H1 (cell line): Measurements from ENCODE around the gene AVPR1A. TPM values are rescaled to one million over a fixed set of nuclear protein-coding genes. Genes with fewer than 3 reads are reported as not detected.

Source experiments
- CTCF ChIA-PET: fragments of 300-600 bp; sonication (Branson Sonifier 250); formaldehyde crosslinking; loops from one replicate; lab custom pipeline; 2021; ENCODE audit not compliant: partially characterized antibody; lab: Charles Lee
- POLR2A ChIA-PET: fragments of 300-600 bp; sonication (Branson Sonifier 250); formaldehyde crosslinking; loops from one replicate; lab custom pipeline; 2021; ENCODE audit warnings: inconsistent platforms; ENCODE audit not compliant: partially characterized antibody; lab: Charles Lee
- DNase-seq, 2 experiments: peaks; one replicate each; pipeline versions ENCODE4 v3.0.0 to v3.0.0-alpha.2; 2010 to 2022; ENCODE audit warnings: low spot score in 2 of 2, low read depth in 1 of 2, mixed read lengths in 1 of 2
- FAIRE-seq: peaks from 2 replicates; lab custom pipeline; 2011; peaks lifted over from hg19 to GRCh38; lab: Jason Lieb, UNC
- H2AFZ ChIP-seq: 2 replicates; pipeline ENCODE4 v1.8.1; 2012; ENCODE audit warnings: low read length, inconsistent platforms
- H2AK5ac ChIP-seq: 2 replicates; pipeline ENCODE4 v1.6.1; 2013; ENCODE audit warnings: low read depth, low read length
- H2BK120ac ChIP-seq: replicated peaks from 2 replicates; pipeline ENCODE3; 2013; ENCODE audit warnings: low read depth, low read length, inconsistent platforms
- H2BK12ac ChIP-seq: 2 replicates; pipeline ENCODE4 v1.6.1; 2013; ENCODE audit warnings: low read depth, low read length
- H2BK15ac ChIP-seq: 2 replicates; pipeline ENCODE4 v1.6.1; 2013; ENCODE audit warnings: low read length
- H2BK20ac ChIP-seq: 2 replicates; pipeline ENCODE4 v1.6.1; 2013; ENCODE audit warnings: low read length
- H2BK5ac ChIP-seq: 2 replicates; pipeline ENCODE4 v1.6.1; 2013; ENCODE audit warnings: low read depth, low read length
- H3K14ac ChIP-seq: 2 replicates; pipeline ENCODE4 v1.6.1; 2013; ENCODE audit warnings: inconsistent platforms; ENCODE audit not compliant: insufficient read length
- H3K18ac ChIP-seq: 2 replicates; pipeline ENCODE4 v1.6.1; 2013; ENCODE audit warnings: low read length; ENCODE audit errors: extremely low read depth
- H3K23ac ChIP-seq: 2 replicates; pipeline ENCODE4 v1.6.1; 2013; ENCODE audit warnings: inconsistent platforms; ENCODE audit not compliant: insufficient read length
- H3K23me2 ChIP-seq: 2 replicates; pipeline ENCODE4 v1.6.1; 2013; ENCODE audit warnings: low read depth, low read length
- H3K27ac ChIP-seq: 2 replicates; pipeline ENCODE4 v1.6.1; 2011; ENCODE audit warnings: low read depth, low read length, inconsistent platforms
- H3K27me3 ChIP-seq, 4 experiments: replicated peaks in 1 of 4; 1 replicate in 1 of 4; 2 replicates in 3 of 4; pipeline versions ENCODE4 v1.6.1 to v1.8.1; 2011 to 2013; ENCODE audit warnings: low read length in 3 of 4, mild to moderate bottlenecking in 3 of 4, inconsistent platforms in 2 of 4, mixed read lengths in 2 of 4, moderate library complexity in 1 of 4; ENCODE audit not compliant: control insufficient read depth in 3 of 4, insufficient read depth in 3 of 4; ENCODE audit errors: extremely low read depth in 1 of 4
- H3K36me3 ChIP-seq, 4 experiments: 2 replicates each; pipeline versions ENCODE4 v1.6.1 to v1.8.1; 2011 to 2013; ENCODE audit warnings: mild to moderate bottlenecking in 4 of 4, low read length in 3 of 4, moderate library complexity in 2 of 4, control low read depth in 1 of 4, inconsistent platforms in 1 of 4; ENCODE audit not compliant: insufficient read depth in 4 of 4, control insufficient read depth in 2 of 4
- H3K4ac ChIP-seq: replicated peaks from 2 replicates; pipeline ENCODE3; 2013; ENCODE audit warnings: low read length, low read depth, mixed read lengths, inconsistent platforms; ENCODE audit not compliant: insufficient read length
- H3K4me1 ChIP-seq, 4 experiments: replicated peaks in 1 of 4; 1 replicate in 1 of 4; 2 replicates in 3 of 4; pipeline versions ENCODE4 v1.6.1 to v1.8.1; 2011 to 2013; ENCODE audit warnings: low read length in 3 of 4, inconsistent platforms in 2 of 4, mixed read lengths in 1 of 4; ENCODE audit not compliant: insufficient read depth in 4 of 4, control insufficient read depth in 3 of 4
- H3K4me2 ChIP-seq, 2 experiments: 2 replicates each; pipeline versions ENCODE4 v1.6.1 to v1.8.1; 2011 to 2013; ENCODE audit warnings: low read depth in 2 of 2, low read length in 2 of 2, control low read depth in 1 of 2, inconsistent platforms in 1 of 2, mild to moderate bottlenecking in 1 of 2; ENCODE audit not compliant: insufficient read depth in 1 of 2
- H3K4me3 ChIP-seq, 4 experiments: fragments of 200-600, 300-600 bp in 1 of 4; sonication (generic), shearing (Covaris generic), sonication (Bioruptor Twin) in 1 of 4; 2 replicates each; pipeline versions ENCODE4 v1.5.1 to v1.8.1; 2011 to 2016; ENCODE audit warnings: low read length in 4 of 4, low read depth in 3 of 4, control low read depth in 2 of 4, inconsistent platforms in 2 of 4, mild to moderate bottlenecking in 2 of 4, mixed read lengths in 1 of 4, moderate library complexity in 1 of 4; ENCODE audit not compliant: insufficient read depth in 2 of 4; ENCODE audit errors: extremely low read depth in 1 of 4
- H3K56ac ChIP-seq: replicated peaks from 2 replicates; pipeline ENCODE3; 2013; ENCODE audit warnings: low read depth, mild to moderate bottlenecking, mixed read lengths, low read length, inconsistent platforms; ENCODE audit not compliant: insufficient read length
- H3K79me1 ChIP-seq: 2 replicates; pipeline ENCODE4 v1.6.1; 2013; ENCODE audit warnings: low read depth, low read length, control low read depth
- H3K79me2 ChIP-seq, 2 experiments: 2 replicates each; pipeline versions ENCODE4 v1.6.1 to v1.8.1; 2012 to 2013; ENCODE audit warnings: low read length in 2 of 2, mild to moderate bottlenecking in 2 of 2, inconsistent platforms in 1 of 2; ENCODE audit not compliant: insufficient read depth in 2 of 2, control insufficient read depth in 1 of 2
- H3K9ac ChIP-seq, 4 experiments: replicated peaks in 1 of 4; 1 replicate in 1 of 4; 2 replicates in 3 of 4; pipeline versions ENCODE4 v1.6.1 to v1.8.1; 2011 to 2013; ENCODE audit warnings: low read depth in 3 of 4, low read length in 3 of 4, control low read depth in 2 of 4, mild to moderate bottlenecking in 2 of 4, moderate library complexity in 2 of 4, inconsistent platforms in 1 of 4; ENCODE audit errors: extremely low read depth in 1 of 4
- H3K9me3 ChIP-seq, 2 experiments: 2 replicates each; pipeline versions ENCODE4 v1.6.1 to v1.8.1; 2012 to 2013; ENCODE audit warnings: mild to moderate bottlenecking in 2 of 2, moderate library complexity in 2 of 2, control low read depth in 1 of 2, inconsistent platforms in 1 of 2, low read depth in 1 of 2, low read length in 1 of 2, mixed read lengths in 1 of 2; ENCODE audit not compliant: insufficient read depth in 2 of 2
- H4K20me1 ChIP-seq, 2 experiments: replicated peaks in 1 of 2; 2 replicates each; pipeline versions ENCODE3 to v1.8.1; 2011 to 2013; ENCODE audit warnings: inconsistent platforms in 2 of 2, low read length in 2 of 2, mild to moderate bottlenecking in 1 of 2; ENCODE audit not compliant: insufficient read depth in 2 of 2, control insufficient read depth in 1 of 2
- H4K5ac ChIP-seq: 2 replicates; pipeline ENCODE4 v1.6.1; 2013; ENCODE audit warnings: low read length, low read depth, mixed read lengths, inconsistent platforms; ENCODE audit not compliant: insufficient read length
- H4K8ac ChIP-seq: 2 replicates; pipeline ENCODE4 v1.8.0; 2013; ENCODE audit warnings: mild to moderate bottlenecking, moderate library complexity, low read length, inconsistent platforms; ENCODE audit not compliant: insufficient read depth; ENCODE audit errors: extremely low read depth
- H4K91ac ChIP-seq: replicated peaks from 2 replicates; pipeline ENCODE3; 2013; ENCODE audit warnings: low read length, mixed read lengths, inconsistent platforms; ENCODE audit not compliant: insufficient read length
- PHF8 ChIP-seq: fragments of 200-600 bp; sonication (generic); conservative IDR thresholded peaks from 2 replicates; pipeline ENCODE4 v1.7.1; 2012; ENCODE audit warnings: low read depth, mild to moderate bottlenecking, inconsistent platforms, low read length, moderate library complexity
- SAP30 ChIP-seq: fragments of 300-600 bp; sonication (generic); IDR thresholded peaks from 2 replicates; pipeline ENCODE4 v1.7.1; 2012; ENCODE audit warnings: low read length, moderate library complexity, mild to moderate bottlenecking, inconsistent platforms; ENCODE audit not compliant: insufficient read depth, insufficient replicate concordance
- WGBS, 2 experiments: shearing (Covaris generic) in 1 of 2; methylation state at CpG; one replicate each; pipeline versions ENCODE4 v1.1.6 to v1.1.7; 2013 to 2015; ENCODE audit warnings: low lambda C conversion rate in 2 of 2, mixed read lengths in 2 of 2, inconsistent platforms in 1 of 2, low coverage in 1 of 2, missing lambda C conversion rate in 1 of 2; ENCODE audit not compliant: insufficient replicate concordance in 2 of 2, insufficient coverage in 1 of 2, insufficient read length in 1 of 2; ENCODE audit errors: extremely low coverage in 1 of 2, missing lambda C conversion rate in 1 of 2; 5-methylcytosine and 5-hydroxymethylcytosine counted together
- polyA plus RNA-seq, 7 experiments: library from polyadenylated mRNA; depleted of rRNA in 3 of 7; stranded (reverse) in 5 of 7; unstranded in 2 of 7; fragments of >200 nt in 5 of 7; fragments of 200-250 nt in 2 of 7; gene quantifications; 1 replicate in 5 of 7; 2 replicates in 1 of 7; 4 replicates in 1 of 7; pipeline versions ENCODE4 v1.2.1 to v1.2.3, GENCODE V29; 2011 to 2013; ENCODE audit warnings: missing spikeins in 2 of 7, mixed read lengths in 2 of 7
- total RNA-seq: library from RNA; stranded (reverse); fragmentation: NEBNext Ultra II Directional; extraction: Animal tissue kit (Norgen Biotek cat#: 25700); gene quantifications from 2 replicates; pipeline ENCODE4 v1.2.1, GENCODE V29; 2021

The AVPR1A gene
- total and polyA plus RNA-seq, 2 of the 8 experiments (the other 6 are each of a cell fraction or from before 2014, with no cell fraction given), result 0.14 to 0.20 TPM

- no peak overlapping the region for H3K4me2 ChIP-seq
- no peak overlapping the region for H3K23ac ChIP-seq
- FAIRE-seq (no peak), DNase-seq (no peak)
- no peak overlapping the region for H2BK12ac ChIP-seq
- no peaks in the 10 kb centered on the region for H3K27me3 ChIP-seq
- ChIA-PET CTCF (interaction anchor here (1.1 to 2.7 kb wide), 5 partner anchors 10 to 658 kb away, joined by 3 to 9 read pairs (median 8); no protein-coding TSS in a partner anchor), POLR2A (no interaction called here)
- no peak overlapping the region for H4K8ac ChIP-seq
- no peak overlapping the region for H4K91ac ChIP-seq
- no peak overlapping the region for H2AK5ac ChIP-seq
- no peak overlapping the region for H3K4me3 ChIP-seq
- no peak for TF ChIP-seq SAP30
- TF ChIP-seq PHF8, result no peak
- H3K79me2 ChIP-seq, result no peaks in the 10 kb centered on the region
- no peak overlapping the region for H2BK120ac ChIP-seq
- H3K14ac ChIP-seq, result no peak overlapping the region
- H4K5ac ChIP-seq, result no peak overlapping the region
- no peak overlapping the region for H3K18ac ChIP-seq
- H3K36me3 ChIP-seq, result no peaks in the 10 kb centered on the region
- no peak overlapping the region for H2BK20ac ChIP-seq
- H3K56ac ChIP-seq, result no peak overlapping the region
- no peak overlapping the region for H2BK5ac ChIP-seq
- no peak overlapping the region for H3K4ac ChIP-seq
- 0 out of 2 replicates have a peak overlapping the region, but pooled peaks have one; percentile 46 for H2AFZ ChIP-seq
- H2BK15ac ChIP-seq, result no peak overlapping the region
- no peaks in the 10 kb centered on the region for H3K4me1 ChIP-seq
- no peaks in the 10 kb centered on the region for H3K79me1 ChIP-seq
- no peaks in the 10 kb centered on the region for H3K9me3 ChIP-seq
- H4K20me1 ChIP-seq, result no peaks in the 10 kb centered on the region
- no peak overlapping the region for H3K27ac ChIP-seq
- H3K9ac ChIP-seq, result no peak overlapping the region
- WGBS, 2 experiments, result 83% methylated on average over 2 of the region's 2 CpGs; no CpG with 5 or more reads in 1 of the 2 experiments
- H3K23me2 ChIP-seq, result no peaks in the 10 kb centered on the region
Observed at GRCh38 chr12:63093084-63093483, 57.9 kb downstream of the AVPR1A start.

Other genes with a start within 250 kb of the AVPR1A start
- 35.6 and 36.1 TPM in 2 replicates for gene PPM1H, start 216.1 kb downstream of the AVPR1A start, total RNA-seq
- 16.4 and 17.3 TPM in 2 replicates for gene PPM1H, start 216.1 kb downstream of the AVPR1A start, polyA plus RNA-seq (2011; rRNA removed)